Stimulated activated CD4-positive, alpha-beta T cell treated with anti-CD3 and anti-CD28 coated beads, Interleukin-4, amount 100 ng/mL, for 24 hours (primary cell): ENCODE measurements around the gene SVIP.
A peak's percentile ranks its signal among the peaks of the same experiment; 100 is the strongest.

Experiments
- DNase-seq: peaks from one replicate; pipeline ENCODE4 v3.0.0-alpha.2; 2020

SVIP gene

DNA sequence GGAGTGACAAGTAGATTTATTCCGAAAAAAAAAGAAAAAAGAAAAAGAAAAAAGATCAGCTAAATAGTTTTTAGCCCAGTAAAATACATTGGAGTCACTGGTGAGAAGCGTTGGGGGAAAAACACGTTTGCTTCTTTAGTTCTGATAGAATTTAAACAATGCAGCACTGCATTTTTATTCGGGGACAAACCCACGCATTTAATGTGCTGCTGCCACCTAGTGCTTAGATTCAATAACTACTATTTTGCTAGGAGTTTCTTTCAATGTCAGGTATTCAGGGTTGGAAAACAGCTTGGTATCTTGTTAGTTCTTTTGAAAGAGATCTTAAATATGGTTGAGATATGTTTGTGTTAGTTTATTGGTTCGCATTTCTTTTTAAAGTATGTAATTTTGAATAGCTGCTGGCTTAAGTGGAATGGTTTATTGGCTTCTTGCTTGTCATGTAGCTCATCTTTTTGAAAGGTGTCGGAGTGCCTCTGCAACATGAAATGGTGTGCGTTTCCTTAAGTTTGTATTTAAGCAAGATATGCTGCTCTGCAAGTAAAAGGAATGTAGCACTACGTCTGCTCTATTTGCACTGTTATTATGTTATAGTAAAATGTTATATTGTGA, 41.9 kb downstream of the SVIP start:
- peak; percentile 28 for DNase-seq

DNA sequence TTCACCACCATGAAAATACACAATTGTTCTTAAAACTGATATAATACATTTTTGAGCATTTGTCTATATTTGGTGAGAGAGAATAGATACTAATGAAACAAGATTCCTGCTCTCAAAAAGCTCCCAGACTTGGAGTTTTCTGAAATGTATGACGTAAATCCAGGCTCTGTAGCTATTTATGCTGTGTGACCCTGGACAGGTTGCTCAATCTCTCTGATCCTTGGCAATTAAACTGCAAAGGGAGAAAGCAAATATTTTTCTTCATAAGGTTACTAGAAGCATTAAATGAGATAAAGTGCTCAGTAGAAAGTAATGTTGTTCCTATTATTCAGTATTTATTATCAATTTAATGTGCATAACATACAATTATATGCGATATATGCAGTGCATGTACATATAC, 42.5 kb downstream of the SVIP start:
- no peak for DNase-seq

DNA sequence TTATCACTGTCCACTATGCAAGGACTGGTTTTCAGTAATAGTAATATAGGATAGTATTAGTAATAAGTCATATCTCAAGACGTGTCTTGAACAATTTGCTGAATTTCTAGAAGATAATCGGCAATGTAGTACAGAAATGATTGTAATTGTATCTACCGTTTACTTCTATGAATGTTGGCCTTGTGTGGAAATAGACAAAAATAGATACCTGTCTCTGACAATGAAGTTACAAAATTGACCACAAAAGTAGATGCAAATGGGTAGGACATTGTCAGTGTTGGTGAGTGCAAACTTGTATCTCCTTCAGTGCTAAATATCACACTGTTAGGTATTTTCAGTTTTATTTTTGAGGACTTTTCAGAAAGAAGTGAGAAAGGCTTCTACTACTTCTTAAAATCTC, 43.1 kb downstream of the SVIP start:
- DNase-seq = no peak

DNA sequence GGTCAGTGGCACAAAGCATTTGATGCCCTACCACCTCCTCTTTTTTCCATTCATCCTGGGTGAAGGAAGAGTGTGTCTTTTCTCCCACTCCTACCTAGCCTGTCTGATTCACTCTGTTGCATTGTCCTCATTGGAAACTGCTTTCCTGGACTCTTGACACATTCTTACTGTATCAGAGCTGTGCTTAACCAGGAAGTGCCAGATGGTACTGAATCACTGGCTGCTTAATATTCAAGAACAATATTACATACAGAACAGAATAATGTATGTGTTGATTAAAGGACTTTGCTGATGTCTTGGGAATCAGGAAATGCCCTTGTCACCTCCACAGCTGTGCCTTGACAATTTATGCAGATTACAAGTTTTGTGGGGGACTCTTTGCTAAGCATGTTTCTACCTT, 44.4 kb downstream of the SVIP start:
- DNase-seq = no peak

DNA sequence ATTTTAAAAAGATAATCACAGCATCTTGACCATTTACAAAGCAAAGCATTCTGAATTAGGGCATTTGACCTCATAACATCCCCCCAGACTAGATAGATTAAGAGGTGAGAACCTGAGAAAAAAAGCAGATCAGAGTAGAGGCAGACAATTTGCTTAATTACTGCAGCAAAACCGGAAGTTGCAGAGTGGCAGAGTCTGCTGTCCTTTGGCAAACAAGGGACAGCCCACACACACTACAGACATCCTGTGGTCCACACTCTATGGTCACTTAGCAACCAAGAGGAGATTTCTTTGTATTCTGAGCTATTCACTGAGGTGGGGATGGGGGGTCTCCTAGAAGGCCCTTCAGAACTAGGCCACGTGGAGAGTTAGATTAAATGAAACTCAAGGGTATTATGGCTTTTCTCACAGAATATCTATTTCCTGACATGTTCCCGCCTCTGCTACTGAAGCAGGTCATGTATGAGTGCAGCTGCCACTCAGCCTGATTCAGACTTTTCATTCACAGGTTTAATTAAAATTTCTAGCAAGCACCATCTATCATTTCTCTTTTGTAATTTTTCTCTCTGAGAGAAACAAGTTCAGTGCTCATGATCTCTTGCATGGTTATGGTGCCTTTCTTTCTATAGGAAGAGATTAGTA, 48.5 kb downstream of the SVIP start:
- DNase-seq = no peak

DNA sequence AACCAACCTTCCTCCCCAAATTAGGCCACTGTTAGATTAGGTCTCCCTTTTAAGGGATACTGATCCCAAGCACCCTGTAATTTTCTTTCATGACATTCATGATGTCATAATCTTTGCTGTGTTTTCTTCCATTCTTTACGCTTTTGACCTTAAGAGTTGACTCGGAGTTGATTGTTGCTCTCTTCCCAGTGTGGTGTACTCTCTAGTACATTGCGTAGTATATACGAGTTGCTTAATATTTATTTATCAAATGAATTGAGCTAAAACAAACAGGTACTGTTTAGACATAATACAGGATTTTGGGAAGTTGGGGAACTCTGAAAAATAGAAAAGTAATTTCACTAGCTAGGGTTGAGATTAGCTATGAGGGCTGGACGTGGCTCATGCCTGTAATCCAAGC, 49.8 kb downstream of the SVIP start:
- no peak for DNase-seq

DNA sequence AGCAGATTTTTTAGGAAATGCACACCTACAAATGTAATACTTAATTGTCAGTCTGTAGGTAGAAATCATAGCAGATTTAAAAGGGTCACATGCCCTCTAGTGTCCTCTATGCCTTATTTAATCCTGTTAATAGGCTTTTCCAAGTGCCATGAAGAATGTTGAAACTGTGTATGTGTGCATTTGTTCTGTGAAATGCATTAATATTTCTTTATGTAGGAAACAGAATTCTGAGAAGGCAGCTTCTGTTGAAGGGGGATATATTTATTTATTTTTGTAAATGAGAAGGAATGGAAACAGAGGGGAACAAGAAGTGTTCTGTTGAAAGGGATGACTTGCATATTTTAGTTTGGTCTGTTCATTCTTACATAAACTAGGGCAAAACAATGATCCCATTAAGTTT, 51.0 kb downstream of the SVIP start:
- DNase-seq = no peak

DNA sequence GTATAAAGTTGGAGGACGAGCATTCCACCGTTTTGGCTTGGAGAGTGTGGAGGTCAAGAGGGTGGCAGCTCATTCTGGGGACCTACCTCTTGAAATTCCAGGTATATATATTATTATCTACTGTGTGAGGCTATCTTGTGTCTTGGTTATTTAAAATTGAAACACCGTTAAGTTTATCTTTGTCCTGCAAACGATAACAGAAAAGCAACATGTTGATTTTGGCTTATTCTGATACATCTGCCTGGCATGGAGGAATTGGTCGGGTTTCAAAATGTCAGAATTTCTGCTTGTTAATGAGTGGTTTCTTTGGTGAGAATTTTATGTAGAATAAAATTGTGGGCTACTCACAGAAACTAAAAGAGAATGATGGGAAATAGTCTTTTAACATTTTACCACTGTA, 54.4 kb downstream of the SVIP start:
- DNase-seq = no peak

DNA sequence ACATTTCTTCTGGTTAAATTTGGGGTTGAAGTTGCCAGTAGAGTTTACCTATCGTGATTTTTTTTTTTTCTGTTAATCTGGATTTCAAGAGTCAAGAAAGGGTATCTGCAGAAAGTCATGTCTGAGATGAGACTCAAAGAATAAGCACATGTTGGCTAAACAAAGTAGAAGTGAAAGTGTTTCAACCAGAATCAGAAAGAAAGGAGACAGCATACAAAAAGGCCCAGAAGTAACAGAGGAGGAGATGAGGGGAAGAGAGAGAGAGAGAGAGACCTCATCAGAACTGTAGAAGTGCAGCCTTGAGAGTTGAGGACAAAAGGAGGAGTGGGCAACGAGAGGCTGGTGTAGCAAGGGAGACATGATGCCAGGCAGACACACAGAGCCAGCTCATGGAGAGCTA, 54.9 kb downstream of the SVIP start:
- DNase-seq = no peak

DNA sequence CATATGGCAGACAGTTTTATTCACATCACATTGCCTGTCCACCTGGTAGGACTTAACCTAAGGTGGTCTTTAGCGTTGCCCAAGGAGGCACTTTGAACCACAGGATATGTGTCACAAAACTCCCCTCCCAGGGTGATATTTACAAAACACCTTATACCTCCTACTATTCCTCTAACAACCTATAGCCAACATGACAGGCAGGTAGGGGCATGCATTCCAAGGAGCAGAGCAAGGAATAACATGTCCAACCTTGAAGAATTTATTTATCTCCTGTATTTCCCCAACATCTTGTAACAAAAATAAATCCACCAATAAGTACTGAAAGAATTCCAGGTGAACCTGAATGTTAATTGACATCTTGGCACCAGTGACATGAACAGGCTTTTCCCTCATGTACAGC, 60.5 kb downstream of the SVIP start:
- DNase-seq = no peak
